ENCODE results near the gene PODXL. TPM values are rescaled to one million over a fixed set of nuclear protein-coding genes. Genes with fewer than 3 reads are reported as not detected.

The PODXL gene
- total and polyA plus RNA-seq, 2 experiments from 2014 or later = 220 to 727 TPM

DNA sequence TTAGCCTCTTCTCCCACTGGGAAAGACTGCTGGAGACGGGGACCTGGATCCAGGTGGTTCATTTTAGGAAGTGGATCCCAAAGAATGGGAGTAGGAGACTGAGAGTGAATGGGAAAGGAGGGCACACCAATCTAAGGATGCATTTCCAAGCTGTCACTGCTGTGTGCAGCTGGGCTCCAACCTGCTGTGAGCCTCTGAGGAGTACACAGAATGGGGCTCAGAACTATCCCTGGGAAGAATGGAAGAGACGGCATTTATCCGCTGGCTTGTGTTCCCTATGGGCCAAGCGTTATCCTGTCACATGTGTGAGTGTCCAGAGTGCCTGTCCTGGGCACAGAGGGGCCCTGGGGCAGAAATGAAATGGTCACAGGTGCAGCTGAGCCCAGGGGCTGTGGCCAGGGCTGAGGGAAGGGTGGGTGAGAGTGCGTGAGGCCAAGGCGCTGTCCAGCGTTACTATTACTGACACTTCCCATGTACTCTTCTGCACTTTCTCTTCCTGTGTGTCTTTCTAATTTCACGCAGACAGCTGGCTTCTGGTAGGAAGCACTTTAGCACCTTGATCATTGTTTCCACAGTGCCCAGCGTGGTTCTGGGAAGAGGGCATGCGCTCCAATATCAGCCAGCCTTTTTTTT is 35.4 kb upstream of the PODXL start:
- no peak overlapping the region for H3K27ac ChIP-seq (ENCODE audit: low read depth)
- Mint-ChIP-seq H3K4me3 (no peak overlapping the region), H3K27me3 (ENCODE audit: insufficient read depth, low read depth, poor library complexity) (peaks cover 8% of the 10 kb centered on the region), H3K27ac (no peak overlapping the region), H3K9me3 (no peaks in the 10 kb centered on the region; the same call in 2 of the 3 replicates), H3K4me1 (peaks cover 25% of the 10 kb centered on the region), H3K36me3 (ENCODE audit: low read depth) (no peaks in the 10 kb centered on the region; the same call in 2 of the 3 replicates)
- H3K4me2 ChIP-seq = no peak overlapping the region
- H4K20me1 ChIP-seq (replicated peaks; ENCODE audit: insufficient read depth) = no peaks in the 10 kb centered on the region
- H3K79me2 ChIP-seq (replicated peaks; ENCODE audit: insufficient read depth) = no peaks in the 10 kb centered on the region
- peak; percentile 31 for DNase-seq (ENCODE audit: low spot score)
- H3F3A ChIP-seq (replicated peaks; ENCODE audit: low read depth) = no peaks in the 10 kb centered on the region
- no peak overlapping the region for H2AFZ ChIP-seq
- ATAC-seq = peak; percentile 81
- peaks cover 4% of the 10 kb centered on the region; the same call in 1 of the 2 replicates for H3K4me1 ChIP-seq (ENCODE audit: insufficient read depth)
- no peak overlapping the region for H3K4me3 ChIP-seq
- H3K36me3 ChIP-seq (ENCODE audit: insufficient read depth) = no peaks in the 10 kb centered on the region
- H3K9me2 ChIP-seq (ENCODE audit: insufficient read depth) = no peaks in the 10 kb centered on the region
- TF ChIP-seq, protein P1, sequence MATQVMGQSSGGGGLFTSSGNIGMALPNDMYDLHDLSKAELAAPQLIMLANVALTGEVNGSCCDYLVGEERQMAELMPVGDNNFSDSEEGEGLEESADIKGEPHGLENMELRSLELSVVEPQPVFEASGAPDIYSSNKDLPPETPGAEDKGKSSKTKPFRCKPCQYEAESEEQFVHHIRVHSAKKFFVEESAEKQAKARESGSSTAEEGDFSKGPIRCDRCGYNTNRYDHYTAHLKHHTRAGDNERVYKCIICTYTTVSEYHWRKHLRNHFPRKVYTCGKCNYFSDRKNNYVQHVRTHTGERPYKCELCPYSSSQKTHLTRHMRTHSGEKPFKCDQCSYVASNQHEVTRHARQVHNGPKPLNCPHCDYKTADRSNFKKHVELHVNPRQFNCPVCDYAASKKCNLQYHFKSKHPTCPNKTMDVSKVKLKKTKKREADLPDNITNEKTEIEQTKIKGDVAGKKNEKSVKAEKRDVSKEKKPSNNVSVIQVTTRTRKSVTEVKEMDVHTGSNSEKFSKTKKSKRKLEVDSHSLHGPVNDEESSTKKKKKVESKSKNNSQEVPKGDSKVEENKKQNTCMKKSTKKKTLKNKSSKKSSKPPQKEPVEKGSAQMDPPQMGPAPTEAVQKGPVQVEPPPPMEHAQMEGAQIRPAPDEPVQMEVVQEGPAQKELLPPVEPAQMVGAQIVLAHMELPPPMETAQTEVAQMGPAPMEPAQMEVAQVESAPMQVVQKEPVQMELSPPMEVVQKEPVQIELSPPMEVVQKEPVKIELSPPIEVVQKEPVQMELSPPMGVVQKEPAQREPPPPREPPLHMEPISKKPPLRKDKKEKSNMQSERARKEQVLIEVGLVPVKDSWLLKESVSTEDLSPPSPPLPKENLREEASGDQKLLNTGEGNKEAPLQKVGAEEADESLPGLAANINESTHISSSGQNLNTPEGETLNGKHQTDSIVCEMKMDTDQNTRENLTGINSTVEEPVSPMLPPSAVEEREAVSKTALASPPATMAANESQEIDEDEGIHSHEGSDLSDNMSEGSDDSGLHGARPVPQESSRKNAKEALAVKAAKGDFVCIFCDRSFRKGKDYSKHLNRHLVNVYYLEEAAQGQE (IDR thresholded peaks at IDR 0.05; ENCODE audit: unreplicated experiment) = peak; percentile 82
- no peak for TF ChIP-seq EZH2phosphoT487 (IDR thresholded peaks at IDR 0.05; ENCODE audit: unreplicated experiment)
- no peaks in the 10 kb centered on the region for H3K27me3 ChIP-seq (ENCODE audit: insufficient read depth)

DNA sequence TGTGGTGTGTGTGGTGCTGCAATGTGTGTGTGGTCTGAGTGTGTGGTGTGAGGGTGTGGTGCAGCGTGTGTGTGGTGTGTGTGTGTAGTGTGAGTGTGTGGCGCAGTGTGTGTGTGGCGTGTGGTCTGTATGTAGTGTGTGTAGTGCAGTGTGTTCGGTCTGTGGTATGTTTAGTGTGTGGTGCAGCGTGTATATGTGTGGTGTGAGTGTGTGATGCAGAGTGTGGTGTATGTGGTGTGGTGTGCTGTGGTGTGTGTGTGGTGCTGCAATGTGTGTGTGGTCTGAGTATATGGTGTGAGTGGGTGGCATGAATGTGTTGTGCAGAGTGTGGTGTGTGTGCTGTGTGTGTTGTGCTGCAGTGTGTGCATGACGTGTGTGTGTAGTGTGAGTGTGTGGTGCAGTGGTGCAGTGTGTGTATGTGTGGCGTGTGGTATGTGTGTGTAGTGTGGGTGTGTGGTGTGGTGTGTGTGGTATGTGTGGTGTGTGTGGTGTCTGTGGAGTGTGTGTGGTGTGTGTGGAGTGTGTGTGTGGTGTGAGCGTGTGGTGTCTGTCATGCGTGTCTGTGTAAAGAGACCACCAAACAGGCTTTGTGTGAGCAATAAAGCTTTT is 31.0 kb upstream of the PODXL start:
- ATAC-seq (no peak), DNase-seq (ENCODE audit: low spot score) (no peak)
- H3K27me3 Mint-ChIP-seq (ENCODE audit: insufficient read depth, low read depth, poor library complexity) = peaks cover 10% of the 10 kb centered on the region
- no peak overlapping the region for H3K4me3 Mint-ChIP-seq
- H3K4me1 Mint-ChIP-seq = peaks cover 20% of the 10 kb centered on the region
- no peak overlapping the region for H2AFZ ChIP-seq
- no peaks in the 10 kb centered on the region for H3F3A ChIP-seq (replicated peaks; ENCODE audit: low read depth)
- H3K36me3 Mint-ChIP-seq (ENCODE audit: low read depth) = no peaks in the 10 kb centered on the region; the same call in 2 of the 3 replicates
- H3K79me2 ChIP-seq (replicated peaks; ENCODE audit: insufficient read depth) = no peaks in the 10 kb centered on the region
- H3K36me3 ChIP-seq (ENCODE audit: insufficient read depth) = no peaks in the 10 kb centered on the region
- no peak overlapping the region for H3K4me3 ChIP-seq
- H3K27ac ChIP-seq (ENCODE audit: low read depth) = no peak overlapping the region
- peaks cover 4% of the 10 kb centered on the region; the same call in 1 of the 2 replicates for H3K4me1 ChIP-seq (ENCODE audit: insufficient read depth)
- no peak overlapping the region for H3K27ac Mint-ChIP-seq
- H3K4me2 ChIP-seq = no peak overlapping the region
- no peaks in the 10 kb centered on the region for H3K9me2 ChIP-seq (ENCODE audit: insufficient read depth)
- H4K20me1 ChIP-seq (replicated peaks; ENCODE audit: insufficient read depth) = no peaks in the 10 kb centered on the region
- H3K9me3 Mint-ChIP-seq = no peaks in the 10 kb centered on the region; the same call in 2 of the 3 replicates
- H3K27me3 ChIP-seq (ENCODE audit: insufficient read depth) = no peaks in the 10 kb centered on the region
- TF ChIP-seq, protein P2, sequence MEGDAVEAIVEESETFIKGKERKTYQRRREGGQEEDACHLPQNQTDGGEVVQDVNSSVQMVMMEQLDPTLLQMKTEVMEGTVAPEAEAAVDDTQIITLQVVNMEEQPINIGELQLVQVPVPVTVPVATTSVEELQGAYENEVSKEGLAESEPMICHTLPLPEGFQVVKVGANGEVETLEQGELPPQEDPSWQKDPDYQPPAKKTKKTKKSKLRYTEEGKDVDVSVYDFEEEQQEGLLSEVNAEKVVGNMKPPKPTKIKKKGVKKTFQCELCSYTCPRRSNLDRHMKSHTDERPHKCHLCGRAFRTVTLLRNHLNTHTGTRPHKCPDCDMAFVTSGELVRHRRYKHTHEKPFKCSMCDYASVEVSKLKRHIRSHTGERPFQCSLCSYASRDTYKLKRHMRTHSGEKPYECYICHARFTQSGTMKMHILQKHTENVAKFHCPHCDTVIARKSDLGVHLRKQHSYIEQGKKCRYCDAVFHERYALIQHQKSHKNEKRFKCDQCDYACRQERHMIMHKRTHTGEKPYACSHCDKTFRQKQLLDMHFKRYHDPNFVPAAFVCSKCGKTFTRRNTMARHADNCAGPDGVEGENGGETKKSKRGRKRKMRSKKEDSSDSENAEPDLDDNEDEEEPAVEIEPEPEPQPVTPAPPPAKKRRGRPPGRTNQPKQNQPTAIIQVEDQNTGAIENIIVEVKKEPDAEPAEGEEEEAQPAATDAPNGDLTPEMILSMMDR (conservative IDR thresholded peaks at IDR 0.05; ENCODE audit: low read depth in 2 of 2) = no peak
- TF ChIP-seq EZH2 (IDR thresholded peaks at IDR 0.05; ENCODE audit: low read depth, unreplicated experiment) (no peak), EZH2phosphoT487 (IDR thresholded peaks at IDR 0.05; ENCODE audit: unreplicated experiment) (no peak), STAT1 (IDR thresholded peaks at IDR 0.05; ENCODE audit: unreplicated experiment) (no peak), JUNB (IDR thresholded peaks at IDR 0.05; ENCODE audit: unreplicated experiment) (no peak)
- TF ChIP-seq, protein P3, sequence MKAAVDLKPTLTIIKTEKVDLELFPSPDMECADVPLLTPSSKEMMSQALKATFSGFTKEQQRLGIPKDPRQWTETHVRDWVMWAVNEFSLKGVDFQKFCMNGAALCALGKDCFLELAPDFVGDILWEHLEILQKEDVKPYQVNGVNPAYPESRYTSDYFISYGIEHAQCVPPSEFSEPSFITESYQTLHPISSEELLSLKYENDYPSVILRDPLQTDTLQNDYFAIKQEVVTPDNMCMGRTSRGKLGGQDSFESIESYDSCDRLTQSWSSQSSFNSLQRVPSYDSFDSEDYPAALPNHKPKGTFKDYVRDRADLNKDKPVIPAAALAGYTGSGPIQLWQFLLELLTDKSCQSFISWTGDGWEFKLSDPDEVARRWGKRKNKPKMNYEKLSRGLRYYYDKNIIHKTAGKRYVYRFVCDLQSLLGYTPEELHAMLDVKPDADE (IDR thresholded peaks at IDR 0.05) = no peak
